GM12875 (cell line): ENCODE results near the gene NDFIP1.
"Not testable (repeated sequence)": the region's sequence is repeated elsewhere in the genome, so short reads cannot be mapped to it uniquely, and the experiment has no call there.

ENCODE experiments used
- H3K4me3 ChIP-seq: one replicate; pipeline ENCODE4 v1.5.1; 2011; ENCODE audit warnings: low read depth, low read length, control low read depth
- TF ChIP-seq, protein P1 (sequence below): IDR thresholded peaks from 2 replicates; pipeline ENCODE4 v1.5.1; 2011; ENCODE audit warnings: low read depth, mild to moderate bottlenecking, control low read depth, inconsistent platforms, low read length, moderate library complexity, borderline replicate concordance; ENCODE audit not compliant: insufficient read depth

The NDFIP1 gene

DNA sequence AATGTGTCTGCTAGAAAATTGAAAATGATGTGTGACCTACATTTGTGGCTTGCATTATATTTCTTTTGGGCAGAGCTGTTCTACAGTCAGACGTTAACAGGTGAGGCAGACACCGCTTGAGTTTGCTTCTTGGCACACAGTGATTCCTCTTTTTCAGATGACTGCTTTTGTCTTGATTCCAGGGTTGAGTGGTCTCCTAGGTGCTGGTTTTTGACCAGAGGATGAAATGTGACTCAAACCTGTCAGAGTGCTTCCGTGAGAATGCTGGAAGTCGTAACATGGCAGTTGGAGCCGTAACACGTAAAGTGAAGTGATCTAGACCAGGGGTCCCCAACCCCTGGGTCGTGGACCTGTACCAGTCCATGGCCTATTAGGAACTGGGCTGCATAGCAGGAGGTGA lies 28.3 kb upstream of the NDFIP1 start:
- H3K4me3 ChIP-seq: no peak overlapping the region
- TF ChIP-seq, protein P1, sequence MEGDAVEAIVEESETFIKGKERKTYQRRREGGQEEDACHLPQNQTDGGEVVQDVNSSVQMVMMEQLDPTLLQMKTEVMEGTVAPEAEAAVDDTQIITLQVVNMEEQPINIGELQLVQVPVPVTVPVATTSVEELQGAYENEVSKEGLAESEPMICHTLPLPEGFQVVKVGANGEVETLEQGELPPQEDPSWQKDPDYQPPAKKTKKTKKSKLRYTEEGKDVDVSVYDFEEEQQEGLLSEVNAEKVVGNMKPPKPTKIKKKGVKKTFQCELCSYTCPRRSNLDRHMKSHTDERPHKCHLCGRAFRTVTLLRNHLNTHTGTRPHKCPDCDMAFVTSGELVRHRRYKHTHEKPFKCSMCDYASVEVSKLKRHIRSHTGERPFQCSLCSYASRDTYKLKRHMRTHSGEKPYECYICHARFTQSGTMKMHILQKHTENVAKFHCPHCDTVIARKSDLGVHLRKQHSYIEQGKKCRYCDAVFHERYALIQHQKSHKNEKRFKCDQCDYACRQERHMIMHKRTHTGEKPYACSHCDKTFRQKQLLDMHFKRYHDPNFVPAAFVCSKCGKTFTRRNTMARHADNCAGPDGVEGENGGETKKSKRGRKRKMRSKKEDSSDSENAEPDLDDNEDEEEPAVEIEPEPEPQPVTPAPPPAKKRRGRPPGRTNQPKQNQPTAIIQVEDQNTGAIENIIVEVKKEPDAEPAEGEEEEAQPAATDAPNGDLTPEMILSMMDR: no peak

DNA sequence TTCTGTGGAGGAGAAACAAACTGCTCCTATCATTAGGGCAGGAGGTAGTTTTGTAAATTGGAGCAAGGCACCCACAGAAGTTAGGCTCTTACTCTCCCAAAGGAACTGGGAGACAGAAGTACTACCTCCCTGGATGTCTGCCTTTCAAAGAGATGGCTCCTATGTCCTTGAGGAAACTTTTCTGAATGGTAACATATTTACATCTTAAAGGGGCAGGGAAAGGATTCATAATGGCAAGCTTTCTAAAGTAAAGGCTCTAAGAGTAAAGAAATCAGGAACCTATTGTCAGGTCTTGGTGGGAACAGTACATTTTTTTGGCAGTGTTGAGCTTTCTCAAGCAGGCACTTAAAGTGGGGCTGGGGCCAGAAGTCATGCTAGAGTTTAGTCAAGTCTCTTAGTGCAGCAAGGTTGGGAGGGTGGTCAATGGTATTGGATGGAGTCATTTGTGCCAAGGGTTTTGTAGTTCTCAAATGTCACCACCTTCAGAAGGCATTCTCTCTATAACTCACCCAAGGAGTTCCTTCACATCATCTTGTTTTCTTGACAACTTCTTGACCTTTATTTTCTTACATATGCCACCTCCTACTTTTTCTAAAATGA lies 26.3 kb upstream of the NDFIP1 start:
- TF ChIP-seq, protein P1: no peak

DNA sequence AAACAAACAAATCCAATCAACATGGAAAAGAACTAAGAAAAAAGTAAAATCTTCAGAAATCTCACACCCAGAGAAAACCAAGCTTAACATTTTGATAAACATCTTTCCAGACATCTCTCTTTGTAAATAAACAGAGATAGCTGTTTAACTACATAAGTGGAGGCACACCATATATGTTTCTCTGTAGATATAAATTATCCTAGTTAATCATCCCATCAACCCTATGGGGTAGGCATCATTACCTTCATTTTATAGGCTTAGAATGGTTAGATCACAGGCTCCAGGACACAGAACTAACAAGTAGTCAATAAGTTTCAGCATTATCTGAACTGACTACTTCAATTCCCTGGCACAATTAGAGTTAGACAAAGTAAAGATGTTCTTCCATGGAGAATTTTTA lies 22.4 kb upstream of the NDFIP1 start:
- TF ChIP-seq, protein P1: no peak
- no peak overlapping the region for H3K4me3 ChIP-seq

More for the DNA sequence above, 26.3 kb upstream of the NDFIP1 start:
- H3K4me3 ChIP-seq: no peak overlapping the region

DNA sequence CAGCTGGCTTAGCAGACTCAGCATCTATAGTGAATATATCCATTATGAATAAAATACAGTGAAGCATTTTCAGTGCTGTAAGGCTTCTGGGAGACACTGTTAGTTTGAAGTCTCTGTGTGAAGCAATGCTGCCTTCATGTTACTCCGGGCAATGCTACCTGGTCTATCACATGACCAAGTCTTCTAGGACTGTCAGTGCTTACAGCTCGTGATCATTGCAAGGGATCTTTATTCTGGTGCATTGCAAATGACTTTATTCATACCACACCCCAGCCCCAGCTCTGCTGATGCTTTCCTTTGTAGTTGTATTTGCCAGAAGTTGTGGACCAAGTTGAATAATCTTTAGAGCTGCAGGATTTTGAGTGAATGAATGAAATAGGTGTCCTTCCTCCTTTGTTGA lies 21.9 kb upstream of the NDFIP1 start:
- TF ChIP-seq, protein P1: no peak
- H3K4me3 ChIP-seq: no peak overlapping the region

DNA sequence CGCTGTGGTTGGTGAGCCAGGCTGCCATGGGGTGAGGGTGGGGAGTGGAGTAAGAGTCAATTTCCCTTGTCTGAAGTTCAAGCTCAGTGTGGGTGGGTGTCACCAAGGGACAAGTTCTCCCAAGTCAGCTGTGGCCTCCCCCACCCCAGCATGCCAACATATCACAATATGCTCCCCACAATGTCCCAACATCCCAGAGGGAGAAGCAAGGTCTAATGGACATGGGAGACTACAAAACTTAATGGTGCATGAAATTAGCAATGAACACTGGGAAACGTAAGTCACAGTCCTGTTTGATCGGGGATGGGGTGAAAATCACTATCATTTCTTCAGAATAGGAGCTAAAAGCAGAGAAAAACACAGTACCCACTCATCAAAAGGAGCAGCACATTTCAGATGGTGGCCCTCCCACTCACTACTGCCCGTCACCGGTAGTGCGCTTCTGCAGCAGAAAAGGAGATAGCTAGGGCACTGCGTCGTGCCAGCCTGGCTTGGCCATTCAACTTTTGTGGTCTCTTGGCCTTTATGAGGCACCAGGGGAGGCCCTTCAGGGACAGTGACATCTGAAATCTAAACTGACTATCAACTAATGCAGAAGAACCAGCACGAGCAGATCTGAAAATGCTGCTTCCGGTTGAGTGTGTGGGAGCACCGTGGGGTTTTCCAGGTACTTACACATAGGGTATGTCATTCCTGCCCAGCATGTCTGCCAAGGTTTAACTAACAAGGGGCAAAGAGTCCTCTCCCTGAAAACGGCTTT lies 20.5 kb upstream of the NDFIP1 start:
- TF ChIP-seq, protein P1: no peak

DNA sequence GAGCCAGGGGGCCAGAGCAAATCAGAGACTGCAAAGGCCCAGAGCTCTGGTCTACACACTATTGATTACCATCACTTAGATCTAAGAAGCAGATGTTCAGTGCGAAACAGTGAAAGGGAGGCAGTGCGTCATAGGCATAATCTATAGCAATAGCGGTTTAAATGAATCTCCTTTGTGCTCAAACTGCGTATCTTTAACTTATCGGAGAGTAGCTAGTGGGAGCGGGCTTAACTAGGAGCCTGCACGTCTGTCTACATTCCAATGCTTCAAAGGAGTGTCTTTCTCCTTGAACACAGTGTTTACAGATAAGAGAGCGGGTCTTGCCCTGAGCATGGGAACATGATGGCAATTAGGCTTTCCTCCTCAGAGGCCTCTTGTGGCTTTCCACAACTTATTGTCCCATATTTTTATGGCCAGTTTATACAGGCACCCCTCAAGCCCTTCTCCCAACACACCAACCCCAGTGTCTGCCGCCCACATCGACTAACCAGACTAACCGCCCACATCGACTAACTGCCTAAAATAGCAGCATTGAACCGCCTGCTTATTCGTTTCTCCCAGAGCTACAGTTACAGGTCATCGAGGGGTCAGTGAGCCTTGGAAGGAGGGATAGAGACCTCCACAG lies 19.6 kb upstream of the NDFIP1 start:
- not testable (repeated sequence) for H3K4me3 ChIP-seq

More for the DNA sequence above, 20.5 kb upstream of the NDFIP1 start:
- H3K4me3 ChIP-seq: no peak overlapping the region

DNA sequence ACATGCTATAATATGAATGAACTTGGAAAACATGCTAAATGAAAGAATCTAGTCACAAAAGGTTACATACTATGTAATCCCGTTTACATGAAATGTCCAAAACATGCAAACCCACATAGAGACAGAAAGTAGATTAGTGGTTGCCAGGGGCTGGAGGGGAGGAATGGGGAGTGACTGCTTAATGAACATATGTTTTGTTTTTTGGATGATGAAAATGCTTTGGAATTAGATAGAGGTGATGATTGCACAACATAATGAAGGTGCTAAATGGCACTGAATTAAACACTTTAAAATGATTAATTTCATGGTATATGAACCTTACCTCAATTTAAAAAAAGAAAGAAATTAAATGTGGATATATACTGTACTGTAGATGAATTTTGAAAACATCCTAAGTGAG lies 17.6 kb upstream of the NDFIP1 start:
- TF ChIP-seq, protein P1: no peak
- H3K4me3 ChIP-seq: no peak overlapping the region
